WERI-Rb-1 (cell line): Measurements from ENCODE around the gene TRABD2B.

Experiments used
- DNase-seq: peaks from one replicate; pipeline ENCODE4 v3.0.0-alpha.2; 2020
- H3K27ac ChIP-seq: fragments of 250-450 bp; sonication (Bioruptor Pico); 2 replicates; pipeline ENCODE4 v1.5.1; 2020; ENCODE audit warnings: mild to moderate bottlenecking, moderate library complexity
- H3K27me3 ChIP-seq: fragments of 250-450 bp; sonication (Bioruptor Pico); 2 replicates; pipeline ENCODE4 v1.5.1; 2021; ENCODE audit warnings: mild to moderate bottlenecking, low read depth, moderate library complexity; ENCODE audit not compliant: insufficient read depth, severe bottlenecking
- H3K36me3 ChIP-seq: fragments of 250-450 bp; sonication (Bioruptor Pico); 2 replicates; pipeline ENCODE4 v1.5.1; 2020; ENCODE audit warnings: mild to moderate bottlenecking, moderate library complexity
- H3K4me3 ChIP-seq: 2 replicates; pipeline ENCODE4 v1.5.1; 2011; ENCODE audit warnings: low read depth, mild to moderate bottlenecking, control low read depth, low read length
- H3K9me3 ChIP-seq: fragments of 250-450 bp; sonication (Bioruptor Pico); 2 replicates; pipeline ENCODE4 v1.5.1; 2021; ENCODE audit warnings: mild to moderate bottlenecking, moderate library complexity; ENCODE audit not compliant: severe bottlenecking
- TF ChIP-seq, protein P1 (sequence below): IDR thresholded peaks from 2 replicates; pipeline ENCODE4 v1.5.1; 2011; ENCODE audit warnings: low read depth, mild to moderate bottlenecking, control low read depth, inconsistent platforms, low read length

The TRABD2B gene

GRCh38 chr1:47850451-47850850, 146.7 kb downstream of the TRABD2B start:
- Histone ChIP-seq H3K4me3 (no peak overlapping the region), H3K36me3 (no peaks in the 10 kb centered on the region), H3K27ac (no peak overlapping the region), H3K27me3 (no peaks in the 10 kb centered on the region), H3K9me3 (no peaks in the 10 kb centered on the region)
- TF ChIP-seq, protein P1, sequence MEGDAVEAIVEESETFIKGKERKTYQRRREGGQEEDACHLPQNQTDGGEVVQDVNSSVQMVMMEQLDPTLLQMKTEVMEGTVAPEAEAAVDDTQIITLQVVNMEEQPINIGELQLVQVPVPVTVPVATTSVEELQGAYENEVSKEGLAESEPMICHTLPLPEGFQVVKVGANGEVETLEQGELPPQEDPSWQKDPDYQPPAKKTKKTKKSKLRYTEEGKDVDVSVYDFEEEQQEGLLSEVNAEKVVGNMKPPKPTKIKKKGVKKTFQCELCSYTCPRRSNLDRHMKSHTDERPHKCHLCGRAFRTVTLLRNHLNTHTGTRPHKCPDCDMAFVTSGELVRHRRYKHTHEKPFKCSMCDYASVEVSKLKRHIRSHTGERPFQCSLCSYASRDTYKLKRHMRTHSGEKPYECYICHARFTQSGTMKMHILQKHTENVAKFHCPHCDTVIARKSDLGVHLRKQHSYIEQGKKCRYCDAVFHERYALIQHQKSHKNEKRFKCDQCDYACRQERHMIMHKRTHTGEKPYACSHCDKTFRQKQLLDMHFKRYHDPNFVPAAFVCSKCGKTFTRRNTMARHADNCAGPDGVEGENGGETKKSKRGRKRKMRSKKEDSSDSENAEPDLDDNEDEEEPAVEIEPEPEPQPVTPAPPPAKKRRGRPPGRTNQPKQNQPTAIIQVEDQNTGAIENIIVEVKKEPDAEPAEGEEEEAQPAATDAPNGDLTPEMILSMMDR, result no peak
- DNase-seq, result no peak

- TF ChIP-seq, protein P1, result no peak
- Histone ChIP-seq H3K27me3 (no peaks in the 10 kb centered on the region), H3K9me3 (no peaks in the 10 kb centered on the region), H3K4me3 (no peak overlapping the region), H3K36me3 (no peaks in the 10 kb centered on the region), H3K27ac (no peak overlapping the region)
- DNase-seq, result no peak
These were observed 147.5 kb downstream of the TRABD2B start for GRCh38 chr1:47849591-47850261.

GRCh38 chr1:47849005-47849521, 148.1 kb downstream of the TRABD2B start:
- H3K27me3 ChIP-seq, result no peaks in the 10 kb centered on the region
- no peak for DNase-seq
- H3K4me3 ChIP-seq, result no peak overlapping the region
- no peak overlapping the region for H3K27ac ChIP-seq
- TF ChIP-seq, protein P1, result no peak
- H3K9me3 ChIP-seq, result no peaks in the 10 kb centered on the region
- H3K36me3 ChIP-seq, result no peaks in the 10 kb centered on the region

- no peaks in the 10 kb centered on the region for H3K9me3 ChIP-seq
- TF ChIP-seq, protein P1, result no peak
- no peak for DNase-seq
- H3K27ac ChIP-seq, result no peak overlapping the region
- no peak overlapping the region for H3K4me3 ChIP-seq
- H3K27me3 ChIP-seq, result no peaks in the 10 kb centered on the region
- no peaks in the 10 kb centered on the region for H3K36me3 ChIP-seq
These were observed 149.4 kb downstream of the TRABD2B start for GRCh38 chr1:47847763-47848162.

GRCh38 chr1:47844558-47844955, 152.6 kb downstream of the TRABD2B start:
- TF ChIP-seq, protein P1, result no peak
- Histone ChIP-seq H3K27me3 (no peaks in the 10 kb centered on the region), H3K4me3 (no peak overlapping the region), H3K36me3 (no peaks in the 10 kb centered on the region), H3K27ac (no peak overlapping the region), H3K9me3 (no peaks in the 10 kb centered on the region)
- DNase-seq, result no peak
